NCI-H510A (cell line): Measurements from ENCODE around the gene UNKL.

Source experiments
- DNase-seq: peaks from one replicate; lab custom pipeline; 2025; lab: John Stamatoyannopoulos, UW

UNKL gene

GRCh38 chr16:1430759-1431496 lies 16.4 kb upstream of the UNKL start, which contains the start of gene PERCC1:
Gene PERCC1, plus strand, starts transcription at chr16:1431078. Its CDS starts 1,516 bp downstream, at chr16:1432594.
- DNase-seq, result no peak

GRCh38 chr16:1430214-1430758 lies 15.8 kb upstream of the UNKL start:
- DNase-seq, result no peak

- no peak for DNase-seq
Measured at GRCh38 chr16:1429631-1430030, 15.1 kb upstream of the UNKL start.

- no peak for DNase-seq
Measured at GRCh38 chr16:1429012-1429411, 14.5 kb upstream of the UNKL start.

- no peak for DNase-seq
Measured at GRCh38 chr16:1428511-1428910, 14.0 kb upstream of the UNKL start.

- DNase-seq, result no peak
Measured at GRCh38 chr16:1427473-1428461, 13.3 kb upstream of the UNKL start.

GRCh38 chr16:1426734-1427471 lies 12.4 kb upstream of the UNKL start:
- no peak for DNase-seq

GRCh38 chr16:1425616-1426370 lies 11.3 kb upstream of the UNKL start:
- no peak for DNase-seq

- DNase-seq, result no peak
Measured at GRCh38 chr16:1424028-1424427, 9.5 kb upstream of the UNKL start.

- DNase-seq, result no peak
Measured at GRCh38 chr16:1422076-1422475, 7.6 kb upstream of the UNKL start.

GRCh38 chr16:1420111-1420539 lies 5.6 kb upstream of the UNKL start:
- no peak for DNase-seq

- no peak for DNase-seq
Measured at GRCh38 chr16:1416521-1416941, 2.0 kb upstream of the UNKL start.

- no peak for DNase-seq
Measured at GRCh38 chr16:1413684-1414531, 596 bp downstream of the UNKL start.

- no peak for DNase-seq
Measured at GRCh38 chr16:1412847-1413246, 1.7 kb downstream of the UNKL start.

- DNase-seq, result peak; percentile 57
Measured at GRCh38 chr16:1408171-1408837, 6.2 kb downstream of the UNKL start.

GRCh38 chr16:1407753-1408152 lies 6.8 kb downstream of the UNKL start:
- DNase-seq, result no peak

GRCh38 chr16:1403733-1404132 lies 10.8 kb downstream of the UNKL start:
- no peak for DNase-seq

GRCh38 chr16:1403036-1403435 lies 11.5 kb downstream of the UNKL start:
- DNase-seq, result no peak

GRCh38 chr16:1401758-1402154 lies 12.7 kb downstream of the UNKL start:
- DNase-seq, result no peak
